ENCODE data around the gene ZNF691.
"Not testable (repeated sequence)": the region's sequence is repeated elsewhere in the genome, so short reads cannot be mapped to it uniquely, and the experiment has no call there.

ZNF691 gene

GRCh38 chr1:42861014-42861399, 14.6 kb downstream of the ZNF691 start:
- no peak for DNase-seq

- no peak for DNase-seq
These were observed 20.1 kb downstream of the ZNF691 start for GRCh38 chr1:42866549-42866948.

GRCh38 chr1:42868466-42868865, 22.1 kb downstream of the ZNF691 start:
- not testable (repeated sequence) for DNase-seq

GRCh38 chr1:42869254-42869653, 22.8 kb downstream of the ZNF691 start:
- not testable (repeated sequence) for DNase-seq

- not testable (repeated sequence) for DNase-seq
These were observed 23.3 kb downstream of the ZNF691 start for GRCh38 chr1:42869751-42870150.

- DNase-seq: not testable (repeated sequence)
These were observed 26.7 kb downstream of the ZNF691 start for GRCh38 chr1:42873108-42873507.

- DNase-seq: no peak
These were observed 27.3 kb downstream of the ZNF691 start for GRCh38 chr1:42873670-42874069.

GRCh38 chr1:42876009-42876408, 29.6 kb downstream of the ZNF691 start:
- DNase-seq: no peak

GRCh38 chr1:42877380-42877779, 31.0 kb downstream of the ZNF691 start:
- no peak for DNase-seq

GRCh38 chr1:42880384-42880783, 34.0 kb downstream of the ZNF691 start:
- no peak for DNase-seq

- DNase-seq: no peak
These were observed 39.8 kb downstream of the ZNF691 start for GRCh38 chr1:42886046-42886739.

- peak; percentile 71 for DNase-seq
These were observed 40.4 kb downstream of the ZNF691 start for GRCh38 chr1:42886800-42887199.

- no peak for DNase-seq
These were observed 41.0 kb downstream of the ZNF691 start for GRCh38 chr1:42887366-42887765.

- DNase-seq: no peak
These were observed 41.7 kb downstream of the ZNF691 start for GRCh38 chr1:42888013-42888633.

GRCh38 chr1:42889264-42889663, 42.9 kb downstream of the ZNF691 start:
- no peak for DNase-seq

- DNase-seq: no peak
These were observed 45.2 kb downstream of the ZNF691 start for GRCh38 chr1:42891465-42892138.

- DNase-seq: not testable (repeated sequence)
These were observed 53.5 kb downstream of the ZNF691 start for GRCh38 chr1:42899960-42900359.

All from RPMI8226 (cell line).